NCI-H2196 (cell line): ENCODE results near the gene ABO.
"Not testable (repeated sequence)": the region's sequence is repeated elsewhere in the genome, so short reads cannot be mapped to it uniquely, and the experiment has no call there.

Source experiments
- DNase-seq: peaks from one replicate; lab custom pipeline; 2025; ENCODE audit not compliant: unreplicated experiment; lab: John Stamatoyannopoulos, UW

The ABO gene

DNA sequence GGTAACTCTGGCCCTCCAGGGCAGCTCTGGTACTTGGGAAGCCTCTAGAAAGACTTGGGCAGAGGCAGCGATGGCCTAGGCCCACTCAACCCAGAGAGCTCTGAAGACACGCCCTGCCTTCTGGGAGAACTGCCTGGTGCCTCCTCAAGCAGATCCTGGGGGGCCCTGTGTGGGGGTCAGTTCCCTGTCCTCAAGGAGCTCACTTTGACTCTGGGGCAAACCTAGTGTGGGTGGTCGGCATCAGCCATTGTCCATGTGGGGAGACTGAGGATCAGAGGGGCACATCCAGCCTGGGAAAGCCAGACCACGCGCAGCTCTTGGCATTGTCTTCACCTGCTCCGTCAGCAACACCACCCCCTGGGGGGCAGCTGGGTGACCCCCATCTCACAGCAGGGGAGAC is 28.0 kb downstream of the ABO start:
- no peak for DNase-seq

DNA sequence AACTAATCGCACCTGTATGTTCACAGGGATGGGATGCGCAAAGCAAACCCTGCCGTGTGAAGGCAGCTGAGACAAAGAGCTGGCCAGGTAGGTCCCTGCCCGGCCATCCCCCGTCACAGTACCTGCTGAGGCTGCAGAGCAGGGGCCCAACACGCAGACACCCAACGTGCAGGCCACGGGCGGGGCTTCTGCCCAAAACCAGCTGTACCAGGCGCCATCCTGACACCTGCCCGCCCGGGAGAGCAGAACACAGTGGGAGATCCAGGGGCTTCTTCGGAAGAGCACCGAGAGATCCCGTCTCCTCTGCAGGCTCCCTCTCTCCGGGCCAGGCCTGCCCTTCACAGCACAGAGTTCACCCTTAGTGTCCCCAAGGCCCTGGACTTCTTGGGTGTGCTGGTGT is 28.4 kb downstream of the ABO start:
- no peak for DNase-seq

DNA sequence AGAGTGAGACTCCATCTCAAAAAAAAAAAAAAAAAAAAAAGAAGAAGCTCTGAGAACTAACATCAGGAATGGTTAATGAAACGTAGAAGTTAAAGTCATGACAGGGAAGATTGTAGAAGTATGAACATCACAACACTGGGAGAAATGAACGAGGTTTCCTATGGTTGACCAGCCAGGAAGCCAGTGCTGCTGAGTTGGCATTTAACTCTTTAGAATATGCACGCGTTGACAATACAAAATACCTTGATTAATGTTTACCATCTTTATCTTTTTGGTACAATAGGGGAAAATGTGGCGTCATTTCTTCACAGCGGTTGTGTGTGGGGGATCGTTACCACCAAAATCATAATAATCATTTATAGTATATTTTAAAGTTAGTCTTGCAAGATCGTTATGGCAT is 32.0 kb downstream of the ABO start:
- no peak for DNase-seq

DNA sequence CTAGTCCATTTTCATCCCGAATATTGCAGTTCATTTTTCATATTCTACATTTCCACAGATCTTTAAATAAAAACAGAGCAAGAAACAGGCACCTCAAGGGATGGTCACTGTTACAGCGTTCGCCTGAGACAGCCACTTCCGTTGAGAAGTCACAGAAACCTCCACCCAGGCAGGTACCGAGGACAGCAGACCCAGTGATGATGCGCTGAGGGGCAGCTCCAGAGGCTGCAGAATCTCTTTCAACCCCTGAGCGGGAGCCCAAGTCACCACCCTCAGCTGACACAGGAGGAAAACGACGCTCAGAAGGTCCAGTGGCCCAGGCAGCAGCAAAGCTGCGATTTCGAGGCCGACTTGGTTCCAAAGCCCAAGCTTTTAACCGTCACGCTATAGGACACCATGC is 32.8 kb downstream of the ABO start:
- no peak for DNase-seq

DNA sequence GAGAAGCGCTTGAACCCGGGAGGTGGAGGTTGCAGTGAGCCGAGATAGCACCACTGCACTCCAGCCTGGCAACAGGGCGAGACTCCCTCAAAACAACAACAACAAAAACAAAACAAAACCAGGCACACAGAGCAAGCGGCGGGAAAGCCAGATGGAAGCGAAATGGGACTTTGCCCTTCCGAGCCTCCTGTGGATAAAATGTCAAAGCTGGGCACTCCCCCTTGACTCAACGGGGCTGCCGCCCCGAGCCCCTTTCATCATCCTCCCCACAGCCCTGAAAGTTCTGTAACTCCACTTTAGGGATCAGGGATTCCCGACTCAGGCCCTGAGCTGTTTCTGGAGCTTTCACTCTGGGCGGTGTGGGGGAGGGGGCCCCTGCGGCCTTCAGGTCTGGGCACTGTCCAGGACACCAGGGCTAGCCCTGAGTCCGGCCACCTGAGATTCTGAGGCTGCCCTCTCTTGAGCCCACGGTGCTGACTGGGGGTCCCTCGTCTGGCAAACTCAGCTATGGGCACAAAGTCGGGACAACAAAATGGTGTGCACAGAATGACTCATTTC is 35.4 kb downstream of the ABO start:
- no peak for DNase-seq

DNA sequence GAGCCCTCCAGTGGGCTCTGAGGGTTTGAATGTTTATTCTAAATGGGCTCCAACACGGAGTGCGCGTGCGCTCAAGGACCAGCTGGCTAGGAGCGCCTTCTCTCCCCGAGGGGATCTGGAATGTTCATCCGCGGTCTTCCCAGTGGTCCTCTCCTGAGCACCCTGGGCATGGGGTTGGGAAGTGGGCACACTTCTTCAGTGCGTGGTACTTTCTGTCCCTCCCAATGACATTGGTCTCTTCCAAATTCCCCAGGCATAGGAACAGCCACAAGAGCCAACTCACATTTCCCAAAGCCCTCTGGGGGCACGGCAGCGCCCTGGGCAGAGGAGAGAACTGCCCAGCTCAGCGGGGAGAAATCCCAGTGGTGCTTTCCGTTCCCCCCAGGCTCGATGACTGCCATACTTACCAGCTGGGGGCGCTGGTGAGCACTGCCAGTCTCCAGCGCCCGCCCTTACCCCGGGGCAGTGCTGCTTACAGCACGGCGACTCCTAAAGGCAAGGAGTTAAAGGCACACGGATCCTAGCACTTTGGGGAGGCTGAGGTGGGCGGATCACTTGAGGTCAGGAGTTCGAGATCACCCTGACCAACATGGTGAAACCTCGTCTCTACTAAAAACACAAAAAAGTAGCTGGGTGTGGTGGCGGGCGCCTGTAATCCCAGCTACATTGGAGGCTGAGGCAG is 36.0 kb downstream of the ABO start:
- no peak for DNase-seq

DNA sequence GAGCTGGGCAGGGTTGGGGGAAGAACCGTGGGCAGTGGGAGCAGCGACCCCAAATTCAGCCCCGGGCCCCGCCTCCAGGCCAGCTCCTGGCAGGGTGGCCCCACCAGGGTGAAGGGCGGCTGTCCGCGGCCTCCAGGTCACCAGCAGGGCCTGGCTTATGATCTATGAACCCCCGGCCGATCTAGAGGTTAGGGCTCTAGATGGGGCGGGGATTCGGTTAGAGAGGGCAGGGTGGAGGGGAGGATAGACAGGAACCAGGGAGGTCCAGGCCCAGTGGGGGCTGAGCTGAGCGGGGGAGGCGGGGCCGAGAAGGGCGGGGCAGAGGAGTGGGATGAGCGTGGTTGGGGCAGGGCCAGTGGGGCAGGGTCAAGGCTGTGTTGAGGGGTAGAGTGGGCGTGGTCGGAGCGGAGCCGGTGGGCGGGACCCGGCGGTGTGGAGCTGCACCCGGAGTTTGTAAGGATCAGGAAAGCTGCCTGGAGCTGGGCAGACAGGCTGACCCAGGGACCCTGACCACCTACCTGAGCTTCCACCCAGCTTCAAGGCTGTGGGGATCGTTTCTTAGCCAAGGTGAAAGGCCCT is 36.6 kb downstream of the ABO start:
- DNase-seq: no peak

DNA sequence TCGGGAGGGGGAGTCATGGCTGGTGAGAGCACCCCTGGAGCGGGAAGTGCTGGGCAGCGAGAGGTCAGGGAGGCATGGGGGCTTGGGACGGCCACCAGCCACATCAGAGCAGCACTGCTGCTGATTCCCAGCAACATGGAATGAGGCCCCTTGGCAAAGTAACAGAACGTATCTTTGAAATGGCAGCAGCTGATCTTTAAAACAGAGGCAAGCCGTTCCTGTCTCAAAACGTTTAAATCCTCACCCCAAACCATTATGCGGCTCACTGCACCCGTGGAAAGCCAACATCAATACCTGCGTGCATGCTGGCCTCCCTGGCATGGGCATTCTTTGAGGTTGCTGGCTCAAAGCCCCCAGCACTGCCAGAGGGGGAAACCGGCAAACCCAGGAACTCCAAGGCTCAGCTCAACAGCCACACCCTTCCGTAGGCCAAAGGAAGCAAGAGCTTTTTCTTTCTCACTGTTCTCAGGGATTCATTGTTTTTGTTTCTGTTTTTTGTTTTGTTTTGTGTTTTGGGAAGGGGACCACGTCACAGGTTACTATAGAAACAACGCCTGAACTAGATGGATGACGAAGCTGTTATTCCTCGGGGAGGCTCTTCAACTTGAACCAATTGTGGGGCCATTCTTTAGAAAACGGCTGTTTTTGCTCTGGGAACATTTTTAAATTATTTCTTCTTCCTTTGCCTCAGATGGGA is 37.8 kb downstream of the ABO start:
- no peak for DNase-seq

DNA sequence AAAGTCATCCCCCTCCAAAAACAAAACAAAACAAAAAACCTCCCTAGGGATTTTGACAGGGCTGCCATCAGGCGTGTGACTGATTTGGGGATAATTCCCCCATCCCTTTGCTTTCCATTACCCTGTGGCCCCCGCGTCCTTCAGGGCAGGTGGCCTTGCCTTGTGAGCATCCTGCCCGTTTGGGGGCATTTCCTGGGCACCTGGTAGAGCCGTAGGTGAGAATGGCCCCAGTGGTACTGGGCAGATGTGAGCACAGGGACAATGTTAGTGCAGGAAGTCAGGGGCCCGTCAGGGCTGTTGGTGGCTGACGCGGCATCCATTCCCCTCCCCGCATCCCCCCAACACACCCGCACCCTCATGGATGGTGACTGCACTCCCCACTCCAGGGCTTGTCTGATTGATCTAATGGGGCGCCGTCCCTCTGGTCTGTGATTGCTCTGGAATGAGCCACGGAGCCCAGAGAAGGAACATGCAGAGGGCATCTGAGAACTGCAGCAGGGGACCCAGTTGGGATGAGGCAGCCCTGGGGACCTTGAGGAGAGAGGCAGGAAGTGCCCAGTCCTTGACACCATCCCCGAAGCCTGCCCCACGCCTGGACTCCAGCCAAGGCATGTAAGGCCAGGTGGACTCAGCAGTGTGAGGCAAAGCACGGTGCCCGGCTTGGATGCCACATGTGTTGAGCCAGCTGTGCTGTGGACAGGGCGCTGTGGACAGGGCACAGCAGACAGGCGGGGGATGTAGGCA is 38.5 kb downstream of the ABO start:
- peak; percentile 14 for DNase-seq

DNA sequence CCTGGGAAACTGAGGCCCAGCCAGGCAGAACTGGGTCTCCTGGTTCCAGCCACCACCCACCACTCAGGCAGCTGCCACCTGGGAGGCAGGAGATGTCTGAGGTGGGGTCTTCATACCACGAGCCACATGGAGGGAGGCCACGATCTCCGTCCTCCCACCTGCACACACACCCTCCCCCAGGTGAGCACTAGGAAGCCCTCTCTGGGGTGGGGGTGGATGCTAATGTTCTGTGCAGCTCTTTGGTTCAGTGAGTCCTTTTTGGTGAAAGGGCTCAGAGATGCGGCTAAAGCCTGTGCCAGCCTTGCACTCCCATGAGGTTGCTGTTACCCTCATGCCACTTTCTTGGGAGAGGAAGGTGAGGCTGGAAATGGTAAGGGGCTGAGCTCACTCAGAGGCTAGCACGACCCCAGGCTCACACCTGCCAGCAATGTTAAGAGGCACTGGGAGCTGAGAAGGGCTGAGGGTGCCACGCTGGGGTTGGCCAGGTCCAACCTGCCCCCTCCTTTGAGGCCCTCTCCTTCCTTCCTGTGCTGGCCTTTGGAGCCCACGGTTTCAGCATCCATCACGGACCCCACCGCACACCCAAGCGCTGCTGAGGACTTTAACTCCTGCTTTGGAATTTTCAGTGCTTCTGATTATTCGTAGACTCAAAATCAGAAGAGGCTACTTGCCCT is 39.3 kb downstream of the ABO start:
- DNase-seq: no peak

DNA sequence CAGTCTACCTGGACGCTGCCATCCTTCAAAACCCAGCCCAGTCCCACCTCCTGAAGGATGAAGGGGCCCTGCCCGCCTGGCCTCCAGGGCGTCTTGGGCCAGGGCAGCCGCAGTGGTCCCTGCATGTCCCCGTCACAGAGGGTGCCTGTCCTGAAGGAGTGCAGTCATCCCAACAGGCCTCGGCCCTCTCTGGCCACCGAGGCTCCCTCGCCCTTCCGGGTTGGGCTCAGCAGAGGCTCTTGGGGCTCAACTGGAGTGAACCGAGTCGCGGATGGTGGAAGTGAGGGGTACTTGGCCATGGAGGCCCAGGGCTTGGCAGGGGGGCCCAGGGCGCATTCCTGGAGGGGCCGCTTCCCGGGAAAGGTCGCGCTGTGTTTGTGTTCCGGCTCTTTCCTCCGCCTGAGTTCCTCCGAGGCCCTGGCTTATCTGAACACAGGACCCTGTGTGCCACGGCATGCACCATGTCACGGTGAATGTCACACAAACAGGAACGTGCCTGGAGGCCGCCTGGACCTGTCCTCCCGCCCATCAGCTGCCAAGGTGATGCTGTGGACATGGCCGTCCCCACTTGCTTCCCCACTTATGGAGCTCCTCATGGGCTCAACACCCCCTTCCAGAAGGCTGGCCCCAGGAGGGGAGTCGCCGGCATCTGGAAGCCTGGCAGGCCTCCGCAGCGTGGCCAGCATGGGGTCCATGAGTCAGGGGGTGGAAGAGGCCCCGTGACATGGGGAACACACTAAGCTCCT is 40.3 kb downstream of the ABO start:
- DNase-seq: no peak

DNA sequence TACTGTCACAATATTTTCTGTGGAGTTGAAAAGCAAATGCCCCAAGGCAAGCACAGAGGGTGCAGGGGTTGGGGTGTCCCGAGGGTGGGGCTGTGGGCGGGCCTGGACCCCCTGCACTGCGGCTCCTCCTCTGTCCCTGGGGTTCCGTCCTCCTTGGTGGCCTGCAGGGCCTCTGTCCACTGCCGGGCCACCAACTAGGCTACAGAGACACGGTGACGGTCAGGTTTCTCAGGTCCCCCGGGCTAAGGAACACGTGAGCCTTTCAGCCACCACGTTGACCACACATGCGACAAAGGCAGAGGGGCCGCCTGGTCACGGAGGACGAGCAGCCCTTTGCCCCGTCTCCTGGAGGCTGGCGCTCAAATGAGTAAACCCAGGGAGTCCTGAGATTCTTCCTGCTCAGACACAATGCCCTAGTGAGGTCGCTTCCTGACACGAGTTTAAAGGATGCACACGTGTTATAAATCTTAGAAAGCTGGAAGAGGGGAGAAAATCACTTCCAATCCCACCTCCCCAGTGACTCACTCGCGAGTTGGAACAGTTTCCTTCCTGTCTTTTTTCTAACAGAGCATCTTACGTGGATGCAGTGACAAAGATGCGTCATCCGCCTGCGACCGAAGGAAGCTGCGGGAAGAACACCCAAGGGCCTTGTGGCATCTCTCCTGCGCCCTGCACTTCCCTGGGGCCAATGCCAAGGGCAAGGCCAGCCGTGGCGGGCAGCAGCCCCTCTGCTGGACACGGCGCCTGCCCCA is 41.1 kb downstream of the ABO start:
- DNase-seq: no peak

DNA sequence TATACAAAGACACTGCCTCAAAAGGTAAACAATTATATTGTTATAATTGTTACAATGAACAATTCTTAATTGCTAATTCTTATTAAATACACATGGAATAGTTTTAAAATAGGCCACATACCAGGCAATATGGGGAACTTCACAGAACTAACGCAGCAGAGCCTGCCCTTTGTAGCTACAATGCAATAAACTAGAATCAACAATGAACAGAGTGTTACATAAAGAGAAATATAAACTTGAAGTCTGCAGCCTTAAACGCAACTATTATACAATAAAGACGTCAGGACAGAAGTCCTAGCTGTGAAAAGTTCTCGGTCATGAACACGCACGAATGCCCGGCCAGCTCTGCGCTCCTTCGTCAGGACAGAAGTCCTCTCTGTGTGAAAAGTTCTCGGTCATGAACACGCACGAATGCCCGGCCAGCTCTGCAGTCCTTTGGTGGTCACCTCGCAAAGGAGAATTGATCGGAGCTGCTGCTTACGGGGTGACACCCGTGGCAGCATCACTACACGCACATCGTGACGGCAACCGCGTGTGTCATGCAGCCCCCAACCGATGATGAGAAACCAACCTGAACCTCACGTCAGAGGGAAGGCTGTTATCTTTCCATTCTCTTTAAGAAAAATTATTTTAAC is 43.0 kb downstream of the ABO start:
- DNase-seq: not testable (repeated sequence)

DNA sequence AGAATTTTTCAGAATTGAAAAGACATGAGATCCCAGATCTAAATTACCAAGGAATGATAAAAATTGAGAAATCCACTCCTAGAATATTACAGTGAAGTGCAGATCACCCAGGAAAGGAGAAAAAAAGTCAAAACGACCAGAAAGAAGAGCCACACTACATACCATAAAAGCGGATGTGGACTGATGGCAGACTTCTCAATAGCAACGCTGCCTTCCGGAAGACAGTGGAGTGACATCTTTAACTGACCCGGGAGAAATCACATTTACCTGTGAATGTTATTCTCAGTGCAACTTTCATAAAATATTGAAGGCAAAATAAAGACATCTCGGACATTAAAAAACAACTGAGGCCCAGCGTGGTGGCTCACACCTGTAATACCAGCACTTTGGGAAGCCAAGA is 44.5 kb downstream of the ABO start:
- not testable (repeated sequence) for DNase-seq

DNA sequence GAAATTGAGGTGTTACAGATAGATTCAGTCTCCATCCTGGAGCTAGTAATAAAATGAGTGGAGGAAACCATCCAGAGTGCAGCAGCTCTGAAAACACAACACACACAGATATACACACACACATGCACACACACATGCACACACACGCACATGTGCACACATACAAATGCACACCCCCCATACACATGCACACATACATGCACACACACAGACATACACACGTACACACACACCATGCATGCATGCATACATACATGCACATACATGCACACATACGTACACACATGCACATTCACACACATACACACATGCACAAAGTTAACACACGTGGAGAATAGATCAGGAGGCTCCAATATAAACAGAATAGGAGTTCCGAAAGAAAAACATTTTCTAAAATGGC is 44.9 kb downstream of the ABO start:
- no peak for DNase-seq

DNA sequence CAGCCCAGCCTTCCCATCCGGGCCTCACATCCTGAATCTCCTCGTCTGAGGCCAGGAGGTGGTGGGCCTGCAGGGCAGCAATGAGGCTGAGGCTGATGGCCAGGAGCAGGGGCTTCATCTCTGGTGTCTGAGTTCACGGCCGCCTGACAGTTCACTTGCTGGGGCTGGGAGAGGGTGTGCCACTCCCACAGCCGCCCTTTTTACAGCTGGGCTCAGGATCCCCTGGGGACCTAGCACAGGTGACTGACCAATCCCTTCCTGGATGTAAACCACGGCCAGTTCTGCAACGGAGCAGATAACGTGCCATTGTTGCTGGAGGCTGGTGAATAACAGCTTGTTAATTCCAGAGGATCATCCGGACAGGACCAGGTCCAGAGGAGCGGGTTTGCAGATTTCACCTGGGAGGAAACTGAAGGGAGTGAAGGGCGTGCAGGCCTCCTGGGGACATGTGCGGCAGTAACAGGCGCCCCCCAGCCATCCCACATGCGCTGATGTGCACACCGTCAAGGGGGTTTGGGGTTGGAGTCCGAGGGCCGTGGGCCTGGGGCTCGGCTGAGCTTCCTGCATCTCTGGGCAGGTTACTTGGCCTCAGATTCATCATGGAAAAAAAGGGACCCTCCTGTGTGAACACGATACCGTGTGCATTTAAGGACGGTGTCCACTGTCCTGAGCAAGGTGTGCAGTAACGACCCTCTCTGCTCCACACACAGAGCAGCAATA is 46.4 kb downstream of the ABO start:
- DNase-seq: not testable (repeated sequence)

DNA sequence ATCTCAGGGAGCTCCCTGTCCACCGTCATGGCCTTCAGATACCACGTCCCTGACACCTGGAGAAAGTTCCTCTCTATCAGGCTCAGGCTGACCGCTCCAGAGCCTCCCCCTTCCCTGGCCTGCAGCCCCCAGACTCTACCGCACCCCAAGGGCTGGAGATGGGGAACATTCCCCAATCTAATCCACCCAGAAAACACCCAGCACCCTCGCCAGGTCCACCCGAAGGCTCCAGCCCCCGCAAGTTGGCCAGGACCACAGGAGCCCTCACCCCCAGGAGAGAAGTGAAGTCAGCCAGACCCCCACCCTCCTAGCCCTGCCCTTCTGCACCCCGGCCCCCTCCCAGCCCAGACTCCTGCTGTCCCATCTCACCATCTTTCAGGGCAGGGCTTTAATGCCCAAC is 47.0 kb downstream of the ABO start:
- not testable (repeated sequence) for DNase-seq

DNA sequence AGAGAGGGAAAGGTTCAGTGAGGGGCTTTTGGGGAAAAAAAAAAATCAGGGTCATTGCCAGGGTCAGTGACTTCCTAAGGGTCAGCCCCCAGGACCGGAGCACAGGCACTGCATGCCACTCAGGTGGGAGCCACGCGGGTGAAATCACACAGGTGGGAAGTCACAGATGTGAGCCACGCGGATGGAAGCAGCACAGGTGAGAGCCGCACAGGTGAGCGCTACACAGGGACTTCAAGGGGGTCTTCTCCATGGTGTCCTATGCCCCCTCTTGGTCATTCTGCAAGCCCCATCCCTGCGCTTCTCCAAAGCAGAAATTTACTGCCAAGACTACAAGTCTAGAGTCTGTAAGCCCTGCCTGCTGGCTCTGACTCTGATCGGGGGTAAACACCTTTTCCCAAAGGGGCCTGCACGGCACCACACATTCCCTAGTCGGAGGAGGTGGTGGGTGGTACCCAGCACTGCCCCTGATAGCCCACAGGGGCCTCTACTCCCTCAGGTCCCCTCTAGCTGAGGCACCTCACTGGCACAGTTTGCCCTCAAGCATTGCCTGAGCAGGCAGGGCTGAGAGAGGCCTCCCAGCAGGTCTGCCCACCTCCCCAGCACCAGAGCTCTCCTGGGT is 47.6 kb downstream of the ABO start:
- DNase-seq: no peak
